ENCODE results near the gene FOSB. TPM values are rescaled to one million over a fixed set of nuclear protein-coding genes. Genes with fewer than 3 reads are reported as not detected.
"Not testable (repeated sequence)": the region's sequence is repeated elsewhere in the genome, so short reads cannot be mapped to it uniquely, and the experiment has no call there.

Gene FOSB
- total RNA-seq: 4.8 and 26.4 TPM in 2 replicates

GRCh38 chr19:45467456-45468158 is at the start of gene FOSB:
Gene FOSB, plus strand, starts transcription at chr19:45467996. Its CDS starts 591 bp downstream, at chr19:45468587.
- DNase-seq (ENCODE audit: extremely low read depth, low read depth, low spot score): no peak

GRCh38 chr19:45418802-45419201 is 49.0 kb upstream of the FOSB start:
- no peak for DNase-seq (ENCODE audit: extremely low read depth, low read depth, low spot score)

GRCh38 chr19:45419396-45419795 is 48.4 kb upstream of the FOSB start:
- no peak for DNase-seq (ENCODE audit: extremely low read depth, low read depth, low spot score)

- no peak for DNase-seq (ENCODE audit: extremely low read depth, low read depth, low spot score)
Measured at GRCh38 chr19:45419895-45420294, 47.9 kb upstream of the FOSB start.

GRCh38 chr19:45420356-45420755 is 47.4 kb upstream of the FOSB start:
- no peak for DNase-seq (ENCODE audit: extremely low read depth, low read depth, low spot score)

GRCh38 chr19:45420871-45421270 is 46.9 kb upstream of the FOSB start:
- no peak for DNase-seq (ENCODE audit: extremely low read depth, low read depth, low spot score)

- DNase-seq (ENCODE audit: extremely low read depth, low read depth, low spot score): no peak
Measured at GRCh38 chr19:45421947-45422498, 45.8 kb upstream of the FOSB start.

- no peak for DNase-seq (ENCODE audit: extremely low read depth, low read depth, low spot score)
Measured at GRCh38 chr19:45423033-45423588, 44.7 kb upstream of the FOSB start.

GRCh38 chr19:45423589-45424190 is 44.1 kb upstream of the FOSB start, which contains the start of gene ERCC1:
Gene ERCC1, minus strand, starts transcription at chr19:45423917. Its CDS starts 543 bp downstream, at chr19:45423374.
- DNase-seq (ENCODE audit: extremely low read depth, low read depth, low spot score): peak; percentile 56

- DNase-seq (ENCODE audit: extremely low read depth, low read depth, low spot score): peak; percentile 80
Measured at GRCh38 chr19:45424191-45425058, 43.4 kb upstream of the FOSB start.

- no peak for DNase-seq (ENCODE audit: extremely low read depth, low read depth, low spot score)
Measured at GRCh38 chr19:45428384-45429231, 39.2 kb upstream of the FOSB start.

GRCh38 chr19:45429896-45430295 is 37.9 kb upstream of the FOSB start:
- not testable (repeated sequence) for DNase-seq (ENCODE audit: extremely low read depth, low read depth, low spot score)

GRCh38 chr19:45431008-45431407 is 36.8 kb upstream of the FOSB start:
- DNase-seq (ENCODE audit: extremely low read depth, low read depth, low spot score): not testable (repeated sequence)

GRCh38 chr19:45432543-45432942 is 35.3 kb upstream of the FOSB start:
- not testable (repeated sequence) for DNase-seq (ENCODE audit: extremely low read depth, low read depth, low spot score)

- DNase-seq (ENCODE audit: extremely low read depth, low read depth, low spot score): no peak
Measured at GRCh38 chr19:45437328-45437727, 30.5 kb upstream of the FOSB start.

GRCh38 chr19:45439190-45439568 is 28.6 kb upstream of the FOSB start:
- DNase-seq (ENCODE audit: extremely low read depth, low read depth, low spot score): no peak

- no peak for DNase-seq (ENCODE audit: extremely low read depth, low read depth, low spot score)
Measured at GRCh38 chr19:45439569-45440258, 28.1 kb upstream of the FOSB start.

GRCh38 chr19:45440259-45440638 is 27.5 kb upstream of the FOSB start:
- no peak for DNase-seq (ENCODE audit: extremely low read depth, low read depth, low spot score)

Data from glomerular endothelial cell (primary cell).